Activated B cell treated with CpG ODN at 0.5 μM for 24 hours (primary cell): ENCODE data around the gene CBX7. TPM values are rescaled to one million over a fixed set of nuclear protein-coding genes. Genes with fewer than 3 reads are reported as not detected.

Source experiments
- ATAC-seq: fragments of 200-7000 bp; cut with Tn5 transposase; one replicate; pipeline ENCODE4 v1.10.0; 2021; ENCODE audit warnings: low read depth, mild to moderate bottlenecking, moderate library complexity
- CTCF ChIA-PET: fragments of 350-600 bp; sonication (Branson Sonifier 250); formaldehyde crosslinking; loops from one replicate; lab custom pipeline; 2021; ENCODE audit warnings: antibody characterized with exemption; lab: Charles Lee
- POLR2A ChIA-PET: fragments of 350-600 bp; sonication (Branson Sonifier 250); formaldehyde crosslinking; loops from one replicate; lab custom pipeline; 2021; ENCODE audit warnings: antibody characterized with exemption; lab: Charles Lee
- DNase-seq: peaks from one replicate; pipeline ENCODE4 v3.0.0; 2022
- H3K27ac Mint-ChIP-seq: one replicate; pipeline ENCODE4 v1.8.0; 2020; ENCODE audit warnings: mixed read lengths
- H3K27me3 Mint-ChIP-seq: one replicate; pipeline ENCODE4 v1.8.0; 2021; ENCODE audit warnings: mixed read lengths
- H3K36me3 Mint-ChIP-seq: one replicate; pipeline ENCODE4 v1.8.0; 2021; ENCODE audit warnings: low read depth, mixed read lengths
- H3K4me1 Mint-ChIP-seq: one replicate; pipeline ENCODE4 v1.8.0; 2021; ENCODE audit warnings: mixed read lengths
- H3K4me3 Mint-ChIP-seq: one replicate; pipeline ENCODE4 v1.8.0; 2020; ENCODE audit warnings: mild to moderate bottlenecking, mixed read lengths
- H3K9me3 Mint-ChIP-seq: one replicate; pipeline ENCODE4 v1.8.0; 2020; ENCODE audit warnings: mixed read lengths
- intact Hi-C: fragments of 100-400 bp; cut with micrococcal nuclease; formaldehyde crosslinking; loops from one replicate; pipeline ENCODE4 v1.15.1; 2024
- total RNA-seq: library from RNA; stranded (reverse); gene quantifications from 2 replicates; pipeline ENCODE4 v1.2.3, GENCODE V29; 2022
- TF ChIP-seq, protein P1 (sequence below): fragments of 200-600 bp; IDR thresholded peaks from one replicate; pipeline ENCODE4 v1.8.0; 2022; ENCODE audit warnings: antibody characterized with exemption, mild to moderate bottlenecking

CBX7 gene
- total RNA-seq, 1 donor from 2014 or later, result 45.4 TPM

DNA sequence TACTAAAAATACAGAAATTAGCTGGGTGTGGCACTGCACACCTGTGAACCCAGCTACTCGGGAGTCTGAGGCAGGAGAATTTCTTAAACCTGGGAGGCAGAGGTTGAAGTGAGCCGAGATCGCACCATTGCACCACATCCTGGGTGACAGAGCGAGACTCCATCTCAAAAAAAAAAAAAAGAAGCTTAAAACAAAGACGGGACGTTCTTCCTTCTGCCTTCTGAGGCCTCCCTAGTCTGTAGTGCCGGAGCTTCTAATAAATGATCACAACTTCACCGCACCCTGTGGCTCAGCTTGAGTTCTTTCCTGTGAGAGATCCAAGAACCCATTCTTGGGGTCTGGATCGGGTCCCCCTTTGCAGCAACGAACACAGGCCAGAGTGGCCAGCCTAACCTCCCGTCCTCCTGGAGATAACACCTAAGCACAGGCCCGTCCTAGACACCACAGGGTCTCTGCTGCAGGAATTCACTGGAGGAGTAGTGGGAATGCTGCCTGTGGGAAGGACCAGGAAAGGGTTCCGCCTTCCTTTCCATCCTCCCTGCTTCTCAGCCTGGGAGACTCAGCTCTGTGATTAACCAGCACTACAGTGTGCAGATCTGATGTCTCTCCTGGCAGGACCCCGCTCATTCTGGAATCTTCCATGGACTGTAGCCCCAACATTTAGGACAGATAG, 57.6 kb downstream of the CBX7 start:
- H3K4me1 Mint-ChIP-seq, result peaks cover 84% of the 10 kb centered on the region
- DNase-seq, result no peak
- no peaks in the 10 kb centered on the region for H3K36me3 Mint-ChIP-seq
- no peaks in the 10 kb centered on the region for H3K27me3 Mint-ChIP-seq
- no peaks in the 10 kb centered on the region for H3K9me3 Mint-ChIP-seq
- POLR2A ChIA-PET, result interaction anchor here (0.6 to 2.2 kb wide), 7 partner anchors 10 to 91 kb away, joined by 3 to 9 read pairs (median 5); no protein-coding TSS in a partner anchor
- CTCF ChIA-PET, result no interaction called here
- TF ChIP-seq, protein P1, sequence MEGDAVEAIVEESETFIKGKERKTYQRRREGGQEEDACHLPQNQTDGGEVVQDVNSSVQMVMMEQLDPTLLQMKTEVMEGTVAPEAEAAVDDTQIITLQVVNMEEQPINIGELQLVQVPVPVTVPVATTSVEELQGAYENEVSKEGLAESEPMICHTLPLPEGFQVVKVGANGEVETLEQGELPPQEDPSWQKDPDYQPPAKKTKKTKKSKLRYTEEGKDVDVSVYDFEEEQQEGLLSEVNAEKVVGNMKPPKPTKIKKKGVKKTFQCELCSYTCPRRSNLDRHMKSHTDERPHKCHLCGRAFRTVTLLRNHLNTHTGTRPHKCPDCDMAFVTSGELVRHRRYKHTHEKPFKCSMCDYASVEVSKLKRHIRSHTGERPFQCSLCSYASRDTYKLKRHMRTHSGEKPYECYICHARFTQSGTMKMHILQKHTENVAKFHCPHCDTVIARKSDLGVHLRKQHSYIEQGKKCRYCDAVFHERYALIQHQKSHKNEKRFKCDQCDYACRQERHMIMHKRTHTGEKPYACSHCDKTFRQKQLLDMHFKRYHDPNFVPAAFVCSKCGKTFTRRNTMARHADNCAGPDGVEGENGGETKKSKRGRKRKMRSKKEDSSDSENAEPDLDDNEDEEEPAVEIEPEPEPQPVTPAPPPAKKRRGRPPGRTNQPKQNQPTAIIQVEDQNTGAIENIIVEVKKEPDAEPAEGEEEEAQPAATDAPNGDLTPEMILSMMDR, result no peak
- ATAC-seq, result no peak
- no peak overlapping the region for H3K27ac Mint-ChIP-seq
- no peak overlapping the region for H3K4me3 Mint-ChIP-seq
- intact Hi-C loops, result no loop called here

DNA sequence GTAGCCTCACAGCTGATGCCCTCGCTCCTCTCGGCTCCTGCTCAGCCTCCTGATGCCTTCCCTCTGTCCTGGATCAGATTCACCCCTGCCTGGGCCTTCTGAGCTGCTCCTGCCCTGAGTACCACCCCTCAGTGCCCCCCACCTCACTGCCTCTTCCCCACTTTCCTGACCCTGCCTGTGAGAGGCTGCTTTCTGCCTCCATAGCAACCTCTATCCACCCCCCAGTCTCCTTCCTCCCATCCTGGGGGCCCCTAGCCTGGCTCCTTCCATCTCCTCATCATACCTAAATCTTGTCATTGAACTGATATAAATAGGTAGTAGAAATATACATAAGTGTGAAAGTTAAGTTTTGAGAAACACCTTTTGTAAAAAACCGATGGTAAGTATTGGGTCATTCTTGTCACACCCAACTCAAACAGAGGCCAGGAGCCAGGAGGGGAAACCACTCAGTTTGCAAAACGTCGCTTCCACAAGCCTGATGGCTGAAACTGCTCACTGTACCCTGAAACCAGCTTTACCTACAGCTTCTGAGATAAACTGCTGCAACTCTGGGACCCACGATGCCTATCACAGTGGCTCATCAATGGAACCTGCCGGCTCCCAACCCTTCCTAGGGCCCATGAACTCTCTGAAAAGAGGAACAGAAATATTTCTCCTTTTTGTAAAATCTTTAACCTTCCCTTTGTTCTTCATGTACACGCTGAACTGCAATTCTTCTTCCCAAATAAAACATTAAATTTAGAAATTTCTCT, 60.2 kb downstream of the CBX7 start:
- Mint-ChIP-seq H3K4me3 (no peak overlapping the region), H3K9me3 (no peaks in the 10 kb centered on the region), H3K27me3 (no peaks in the 10 kb centered on the region), H3K27ac (peak overlapping the region; percentile 43), H3K36me3 (peaks cover 11% of the 10 kb centered on the region), H3K4me1 (peaks cover 64% of the 10 kb centered on the region)
- intact Hi-C loops, result no loop called here
- ChIA-PET CTCF (interaction anchor here (1.5 kb wide), 1 partner anchor 84 kb away, joined by 3 read pairs; no protein-coding TSS in a partner anchor), POLR2A (interaction anchor here (0.6 to 0.7 kb wide), 2 partner anchors 13 to 17 kb away, joined by 3 to 4 read pairs; no protein-coding TSS in a partner anchor)
- no peak for DNase-seq
- TF ChIP-seq, protein P1, result no peak
- ATAC-seq, result no peak

DNA sequence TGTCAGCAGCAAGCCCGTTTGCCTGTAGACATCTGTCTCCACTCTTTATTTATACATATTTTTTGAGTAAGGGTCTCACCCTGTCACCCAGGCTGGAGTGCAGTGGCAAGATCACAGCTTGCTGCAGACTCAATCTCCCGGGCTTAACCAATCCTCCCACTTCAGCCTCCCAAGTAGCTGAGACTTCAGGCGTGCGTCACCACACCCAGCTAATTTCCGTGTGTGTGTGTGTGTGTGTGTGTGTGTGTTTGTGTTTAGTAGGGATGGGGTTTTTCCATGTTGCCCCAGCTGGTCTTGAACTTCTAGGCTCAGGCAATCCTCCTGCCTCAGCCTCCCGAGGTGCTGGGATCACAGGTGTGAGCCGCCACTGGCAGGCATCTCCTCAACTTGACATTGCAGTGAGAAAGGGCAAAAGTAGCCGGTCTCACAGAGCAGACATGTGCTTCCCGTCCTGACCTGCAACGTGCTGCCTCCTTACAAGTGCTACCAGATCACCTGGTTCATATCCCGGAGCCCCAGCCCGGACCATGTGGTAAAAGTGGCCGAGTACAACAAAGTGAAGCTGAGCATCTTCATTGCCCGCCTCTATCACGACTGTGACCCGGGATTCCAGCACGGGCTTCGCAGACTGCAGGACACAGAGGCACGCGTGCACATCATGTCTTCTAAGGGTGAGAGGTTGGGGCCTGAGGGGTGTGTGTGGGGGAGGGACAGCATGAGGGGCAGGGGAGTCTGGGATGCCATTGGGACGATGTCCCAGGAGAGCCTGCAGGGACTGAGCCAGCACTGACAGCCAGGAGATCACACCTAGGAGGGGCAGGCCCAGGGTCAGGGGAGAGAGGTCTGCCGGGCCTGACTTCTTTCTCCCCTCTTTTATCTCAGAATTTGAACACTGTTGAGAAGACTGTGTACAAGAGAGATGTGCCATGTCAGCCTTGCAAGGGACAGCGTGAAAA, 61.1 kb downstream of the CBX7 start:
- ChIA-PET POLR2A (interaction anchor here (0.6 to 1.0 kb wide), 5 partner anchors 13 to 202 kb away, joined by 3 to 9 read pairs (median 3); no protein-coding TSS in a partner anchor), CTCF (interaction anchor here (1.5 kb wide), 1 partner anchor 83 kb away, joined by 3 read pairs; no protein-coding TSS in a partner anchor)
- intact Hi-C loops, result no loop called here
- TF ChIP-seq, protein P1, result no peak
- DNase-seq, result no peak
- Mint-ChIP-seq H3K9me3 (no peaks in the 10 kb centered on the region), H3K27me3 (no peaks in the 10 kb centered on the region), H3K27ac (peak overlapping the region; percentile 18), H3K4me3 (no peak overlapping the region), H3K36me3 (peaks cover 20% of the 10 kb centered on the region), H3K4me1 (peaks cover 60% of the 10 kb centered on the region)
- ATAC-seq, result no peak

DNA sequence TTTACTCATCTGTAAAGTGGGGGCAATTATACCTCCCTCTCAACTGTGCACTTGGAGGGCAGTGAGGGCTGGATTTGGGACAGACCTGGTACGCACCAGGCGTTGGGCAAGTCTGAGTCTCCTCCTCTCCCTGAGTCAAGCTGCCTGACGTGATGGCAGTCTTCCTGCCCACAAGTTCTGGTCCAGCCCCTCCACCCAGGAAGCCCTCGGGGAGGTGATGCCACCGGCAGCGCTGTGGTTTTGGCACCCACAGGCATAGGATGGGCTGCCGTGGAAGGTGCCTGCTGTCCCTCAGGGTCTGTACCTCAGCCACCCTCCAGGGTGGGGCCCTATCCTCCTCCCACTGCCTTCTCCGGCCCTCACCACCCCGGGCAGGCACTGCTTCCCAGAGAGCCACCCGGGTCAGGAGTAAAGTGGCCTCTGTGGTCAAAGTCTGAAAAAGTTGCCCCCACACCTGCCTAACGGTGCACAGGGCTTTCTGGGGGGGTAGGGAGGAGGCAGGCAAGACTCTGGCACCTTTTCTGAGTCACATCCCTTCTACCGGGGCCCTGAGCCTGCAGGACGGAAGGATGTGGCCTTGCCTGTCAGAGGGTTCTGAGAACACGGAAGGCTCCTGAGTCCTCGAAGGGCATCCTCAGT, 61.9 kb downstream of the CBX7 start:
- CTCF ChIA-PET, result no interaction called here
- H3K4me3 Mint-ChIP-seq, result no peak overlapping the region

More for the DNA sequence above, 61.9 kb downstream of the CBX7 start:
- ATAC-seq (peak; percentile 60), DNase-seq (no peak)
- Mint-ChIP-seq H3K9me3 (no peaks in the 10 kb centered on the region), H3K27me3 (no peaks in the 10 kb centered on the region), H3K27ac (peak overlapping the region; percentile 35), H3K4me1 (peaks cover 53% of the 10 kb centered on the region), H3K36me3 (peaks cover 29% of the 10 kb centered on the region)
- TF ChIP-seq, protein P1, result no peak
- intact Hi-C loops, result no loop called here
- POLR2A ChIA-PET, result interaction anchor here (0.6 to 1.3 kb wide), 5 partner anchors 8 to 201 kb away, joined by 3 to 6 read pairs (median 3); no protein-coding TSS in a partner anchor
